ENCODE measurements around the gene NDFIP1. TPM values are rescaled to one million over a fixed set of nuclear protein-coding genes. Genes with fewer than 3 reads are reported as not detected.

Gene NDFIP1
- total RNA-seq, 1 donor from 2014 or later, result 56.1 TPM

DNA sequence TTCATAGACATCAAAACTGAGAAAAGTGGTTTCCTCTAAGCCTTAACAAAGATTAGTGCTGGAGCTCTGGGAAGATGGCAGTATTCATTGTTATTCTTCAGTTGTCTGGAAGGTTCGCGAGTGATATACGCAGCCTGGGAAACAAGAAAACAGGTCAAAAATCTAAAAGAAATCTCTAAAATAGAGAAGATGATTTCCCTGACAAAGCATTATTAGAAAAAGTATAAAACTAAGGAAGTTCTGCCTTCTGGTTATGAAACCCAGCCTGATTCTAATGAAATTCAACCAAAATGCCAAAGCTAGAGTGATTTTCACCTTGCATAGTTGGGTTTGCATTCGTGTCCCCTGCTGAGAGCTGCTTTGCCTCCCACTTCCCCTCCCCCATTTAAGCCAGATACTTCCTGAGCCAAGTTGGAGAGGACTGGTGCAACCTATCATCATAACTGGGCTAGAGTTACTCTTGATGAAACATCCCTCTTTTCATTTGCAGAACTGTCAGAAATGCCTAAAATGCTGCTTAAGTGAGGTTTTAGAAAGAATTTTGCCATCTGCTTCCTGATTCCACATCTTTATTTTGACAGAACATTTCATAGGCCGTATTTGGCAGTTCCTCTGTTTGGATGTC is 48.4 kb downstream of the NDFIP1 start:
- TF ChIP-seq, protein P1, sequence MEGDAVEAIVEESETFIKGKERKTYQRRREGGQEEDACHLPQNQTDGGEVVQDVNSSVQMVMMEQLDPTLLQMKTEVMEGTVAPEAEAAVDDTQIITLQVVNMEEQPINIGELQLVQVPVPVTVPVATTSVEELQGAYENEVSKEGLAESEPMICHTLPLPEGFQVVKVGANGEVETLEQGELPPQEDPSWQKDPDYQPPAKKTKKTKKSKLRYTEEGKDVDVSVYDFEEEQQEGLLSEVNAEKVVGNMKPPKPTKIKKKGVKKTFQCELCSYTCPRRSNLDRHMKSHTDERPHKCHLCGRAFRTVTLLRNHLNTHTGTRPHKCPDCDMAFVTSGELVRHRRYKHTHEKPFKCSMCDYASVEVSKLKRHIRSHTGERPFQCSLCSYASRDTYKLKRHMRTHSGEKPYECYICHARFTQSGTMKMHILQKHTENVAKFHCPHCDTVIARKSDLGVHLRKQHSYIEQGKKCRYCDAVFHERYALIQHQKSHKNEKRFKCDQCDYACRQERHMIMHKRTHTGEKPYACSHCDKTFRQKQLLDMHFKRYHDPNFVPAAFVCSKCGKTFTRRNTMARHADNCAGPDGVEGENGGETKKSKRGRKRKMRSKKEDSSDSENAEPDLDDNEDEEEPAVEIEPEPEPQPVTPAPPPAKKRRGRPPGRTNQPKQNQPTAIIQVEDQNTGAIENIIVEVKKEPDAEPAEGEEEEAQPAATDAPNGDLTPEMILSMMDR (IDR thresholded peaks at IDR 0.05; ENCODE audit: partially characterized antibody, unreplicated experiment), result no peak
- no peaks in the 10 kb centered on the region for H3K9me3 Mint-ChIP-seq (ENCODE audit: unreplicated experiment)
- H3K4me3 Mint-ChIP-seq (ENCODE audit: unreplicated experiment), result no peak overlapping the region
- DNase-seq, result no peak
- H3K4me1 Mint-ChIP-seq (ENCODE audit: low read depth, unreplicated experiment), result peaks cover 7% of the 10 kb centered on the region
- H3K27me3 Mint-ChIP-seq (ENCODE audit: unreplicated experiment), result no peaks in the 10 kb centered on the region
- no peaks in the 10 kb centered on the region for H3K36me3 Mint-ChIP-seq (ENCODE audit: unreplicated experiment)
- H3K27ac Mint-ChIP-seq (ENCODE audit: unreplicated experiment), result no peak overlapping the region

GRCh38 chr5:142159354-142159753 is 50.8 kb downstream of the NDFIP1 start:
- no peak for DNase-seq
- Mint-ChIP-seq H3K27me3 (ENCODE audit: unreplicated experiment) (no peaks in the 10 kb centered on the region), H3K36me3 (ENCODE audit: unreplicated experiment) (no peaks in the 10 kb centered on the region), H3K9me3 (ENCODE audit: unreplicated experiment) (no peaks in the 10 kb centered on the region), H3K4me1 (ENCODE audit: low read depth, unreplicated experiment) (peaks cover 5% of the 10 kb centered on the region), H3K4me3 (ENCODE audit: unreplicated experiment) (no peak overlapping the region), H3K27ac (ENCODE audit: unreplicated experiment) (no peak overlapping the region)
- TF ChIP-seq, protein P1 (IDR thresholded peaks at IDR 0.05; ENCODE audit: partially characterized antibody, unreplicated experiment), result no peak

DNA sequence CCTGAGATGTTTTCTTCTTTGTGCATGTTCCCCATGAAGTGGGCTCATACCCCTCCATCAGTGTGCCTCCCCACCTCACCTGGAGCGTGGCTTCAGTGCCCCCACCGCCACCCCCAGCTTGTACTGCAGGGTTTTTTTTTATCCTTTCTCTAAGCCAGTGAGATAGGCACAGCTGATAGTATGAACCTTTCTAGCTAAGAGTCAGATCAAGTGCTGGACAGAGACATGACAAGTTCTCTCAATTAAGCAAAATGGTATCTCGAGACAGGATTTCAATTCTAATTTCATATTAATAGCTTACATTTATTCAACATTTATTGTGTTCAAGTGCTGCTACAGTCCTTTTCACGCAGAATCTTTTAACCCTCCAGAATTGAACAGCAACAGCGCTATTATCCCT is 55.7 kb downstream of the NDFIP1 start:
- H3K4me1 Mint-ChIP-seq (ENCODE audit: low read depth, unreplicated experiment), result no peaks in the 10 kb centered on the region
- H3K27me3 Mint-ChIP-seq (ENCODE audit: unreplicated experiment), result no peaks in the 10 kb centered on the region
- H3K9me3 Mint-ChIP-seq (ENCODE audit: unreplicated experiment), result no peaks in the 10 kb centered on the region
- H3K36me3 Mint-ChIP-seq (ENCODE audit: unreplicated experiment), result no peaks in the 10 kb centered on the region
- TF ChIP-seq, protein P1 (IDR thresholded peaks at IDR 0.05; ENCODE audit: partially characterized antibody, unreplicated experiment), result no peak
- H3K27ac Mint-ChIP-seq (ENCODE audit: unreplicated experiment), result no peak overlapping the region
- H3K4me3 Mint-ChIP-seq (ENCODE audit: unreplicated experiment), result no peak overlapping the region
- no peak for DNase-seq

DNA sequence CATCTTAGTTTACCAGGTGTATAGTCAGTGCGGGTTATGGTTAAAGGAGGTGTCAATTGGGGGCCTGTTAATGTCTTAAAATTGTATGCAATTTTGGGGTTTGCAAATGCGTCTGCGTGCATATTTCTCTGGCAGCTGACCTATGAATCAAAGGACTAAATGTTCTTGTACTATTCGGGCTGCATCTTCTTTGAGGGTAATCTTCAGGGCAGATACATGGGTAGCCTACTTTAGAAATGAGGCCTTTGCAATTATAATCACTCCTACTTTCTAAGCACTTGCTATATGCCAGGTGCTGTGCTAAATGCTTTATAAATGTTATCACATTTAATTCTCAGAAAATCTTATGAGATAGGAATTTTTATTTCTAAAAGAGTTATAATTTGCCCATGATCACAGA is 58.2 kb downstream of the NDFIP1 start:
- H3K27ac Mint-ChIP-seq (ENCODE audit: unreplicated experiment), result no peak overlapping the region

DNA sequence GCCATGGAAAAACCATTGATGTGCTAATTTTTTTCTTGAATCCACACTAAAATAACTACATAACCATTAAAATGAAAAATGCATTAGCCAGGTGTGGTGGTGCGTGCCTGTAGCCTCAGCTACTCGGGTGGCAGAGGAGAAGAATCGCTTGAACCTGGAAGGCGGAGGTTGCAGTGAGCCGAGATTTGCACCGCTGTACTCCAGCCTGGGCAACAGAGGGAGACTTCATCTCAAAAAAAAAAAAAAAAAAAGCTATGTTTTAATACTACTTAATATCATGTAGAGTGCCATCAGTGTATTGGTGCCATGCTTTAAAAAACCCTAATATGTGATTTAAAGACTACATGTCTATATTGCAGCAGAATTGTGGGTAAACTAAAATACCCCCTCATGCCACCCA is 58.9 kb downstream of the NDFIP1 start:
- Mint-ChIP-seq H3K27ac (ENCODE audit: unreplicated experiment) (no peak overlapping the region), H3K27me3 (ENCODE audit: unreplicated experiment) (peaks cover 2% of the 10 kb centered on the region), H3K36me3 (ENCODE audit: unreplicated experiment) (no peaks in the 10 kb centered on the region), H3K9me3 (ENCODE audit: unreplicated experiment) (no peaks in the 10 kb centered on the region), H3K4me1 (ENCODE audit: low read depth, unreplicated experiment) (no peaks in the 10 kb centered on the region), H3K4me3 (ENCODE audit: unreplicated experiment) (no peak overlapping the region)
- TF ChIP-seq, protein P1 (IDR thresholded peaks at IDR 0.05; ENCODE audit: partially characterized antibody, unreplicated experiment), result no peak
- no peak for DNase-seq

More for the DNA sequence above, 58.2 kb downstream of the NDFIP1 start:
- TF ChIP-seq, protein P1 (IDR thresholded peaks at IDR 0.05; ENCODE audit: partially characterized antibody, unreplicated experiment), result no peak
- Mint-ChIP-seq H3K9me3 (ENCODE audit: unreplicated experiment) (no peaks in the 10 kb centered on the region), H3K4me1 (ENCODE audit: low read depth, unreplicated experiment) (no peaks in the 10 kb centered on the region), H3K4me3 (ENCODE audit: unreplicated experiment) (no peak overlapping the region), H3K36me3 (ENCODE audit: unreplicated experiment) (no peaks in the 10 kb centered on the region), H3K27me3 (ENCODE audit: unreplicated experiment) (peaks cover 2% of the 10 kb centered on the region)
- no peak for DNase-seq

Data from glutamatergic neuron (in vitro differentiated cells).